ENCODE measurements around the gene MRGPRX3.
"Not testable (repeated sequence)": the region's sequence is repeated elsewhere in the genome, so short reads cannot be mapped to it uniquely, and the experiment has no call there.

The MRGPRX3 gene

DNA sequence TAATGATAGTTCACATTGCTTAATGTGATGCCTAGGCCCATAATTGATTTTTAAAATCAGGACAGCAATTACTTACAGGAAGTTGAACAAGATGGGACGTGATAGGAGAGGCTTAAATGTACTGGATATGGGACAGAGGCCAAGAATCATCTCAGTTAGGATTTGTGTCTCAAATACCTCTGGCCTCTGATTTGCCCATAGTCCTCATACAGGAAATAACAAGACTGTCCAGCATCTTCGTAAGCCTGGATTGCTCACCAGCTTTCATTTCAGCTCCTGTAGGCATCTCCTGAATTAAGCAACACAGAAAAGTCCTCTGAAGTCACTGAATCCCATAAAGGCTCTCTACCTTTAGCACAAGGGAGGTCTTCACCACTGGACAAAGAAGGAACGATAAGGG lies at the start of gene MRGPRX3:
MRGPRX3 (plus strand) TSS at position 231 of the 400 bp plus-strand sequence. CDS start 4,632 bp downstream, outside the sequence.
- no peak for DNase-seq (ENCODE audit: insufficient read length, low spot score)
- no peak for FAIRE-seq

DNA sequence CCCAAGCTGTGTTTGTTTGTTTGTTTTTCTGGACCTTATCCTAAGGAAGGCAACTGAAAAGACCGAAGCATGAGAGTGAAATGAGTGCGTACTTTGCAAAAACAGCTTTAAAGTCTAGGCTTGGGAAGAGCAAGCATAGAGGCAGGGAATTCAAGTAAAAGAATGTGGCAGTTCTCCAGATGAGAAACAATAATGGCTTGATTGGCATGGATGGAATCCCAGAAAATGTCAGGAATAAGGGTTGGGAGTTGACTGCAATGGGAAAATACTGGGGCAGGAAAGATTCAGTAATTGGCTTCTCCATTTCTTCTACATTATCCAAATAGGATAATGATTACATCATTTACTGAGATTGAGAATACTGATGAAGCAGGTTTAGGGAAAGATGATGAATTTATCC lies 44.0 kb upstream of the MRGPRX3 start:
- FAIRE-seq (no peak), DNase-seq (ENCODE audit: insufficient read length, low spot score) (no peak)

- DNase-seq (ENCODE audit: insufficient read length, low spot score) (no peak), FAIRE-seq (no peak)
Measured at GRCh38 chr11:18088966-18089365, 43.4 kb upstream of the MRGPRX3 start.

- FAIRE-seq (no peak), DNase-seq (ENCODE audit: insufficient read length, low spot score) (no peak)
Measured at GRCh38 chr11:18091731-18092130, 40.6 kb upstream of the MRGPRX3 start.

- FAIRE-seq (no peak), DNase-seq (ENCODE audit: insufficient read length, low spot score) (no peak)
Measured at GRCh38 chr11:18093959-18094358, 38.4 kb upstream of the MRGPRX3 start.

GRCh38 chr11:18100926-18101656 lies 31.3 kb upstream of the MRGPRX3 start:
- FAIRE-seq (no peak), DNase-seq (ENCODE audit: insufficient read length, low spot score) (no peak)

- DNase-seq (ENCODE audit: insufficient read length, low spot score) (no peak), FAIRE-seq (no peak)
Measured at GRCh38 chr11:18105086-18105801, 27.1 kb upstream of the MRGPRX3 start.

GRCh38 chr11:18105802-18106574 lies 26.4 kb upstream of the MRGPRX3 start, which contains the start of gene SAAL1:
SAAL1 (minus strand) TSS chr11:18106082; CDS start chr11:18106041, 41 bp downstream.
- FAIRE-seq: peak; percentile 95
- DNase-seq (ENCODE audit: insufficient read length, low spot score): peak; percentile 86

DNA sequence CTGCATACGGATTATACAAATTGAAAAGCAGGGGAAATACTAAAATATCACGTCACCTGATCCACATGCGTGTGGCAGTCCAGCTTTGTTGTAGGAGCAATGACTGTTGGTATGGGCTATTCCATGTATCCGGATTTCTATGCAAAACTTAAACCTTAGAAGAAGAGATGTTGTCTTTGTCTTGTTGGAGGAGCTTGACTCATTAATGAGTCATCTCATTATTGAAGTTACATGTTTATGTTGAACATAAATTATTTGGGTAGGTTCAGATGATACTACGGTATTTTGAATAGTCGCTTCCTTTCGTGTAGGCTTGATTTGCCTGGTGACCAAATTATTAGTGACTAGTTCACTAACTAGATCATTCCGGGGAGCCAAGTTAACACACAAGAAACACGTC lies 25.7 kb upstream of the MRGPRX3 start:
- DNase-seq (ENCODE audit: insufficient read length, low spot score) (no peak), FAIRE-seq (no peak)

GRCh38 chr11:18108254-18108653 lies 24.1 kb upstream of the MRGPRX3 start:
- DNase-seq (ENCODE audit: insufficient read length, low spot score): no peak
- FAIRE-seq: no peak

GRCh38 chr11:18111005-18111404 lies 21.4 kb upstream of the MRGPRX3 start:
- no peak for DNase-seq (ENCODE audit: insufficient read length, low spot score)
- no peak for FAIRE-seq

GRCh38 chr11:18115360-18116127 lies 16.8 kb upstream of the MRGPRX3 start:
- FAIRE-seq (peak; percentile 90), DNase-seq (ENCODE audit: insufficient read length, low spot score) (peak; percentile 71)

GRCh38 chr11:18121331-18121828 lies 11.0 kb upstream of the MRGPRX3 start:
- not testable (repeated sequence) for DNase-seq (ENCODE audit: insufficient read length, low spot score); FAIRE-seq

GRCh38 chr11:18131115-18131514 lies 1.3 kb upstream of the MRGPRX3 start:
- not testable (repeated sequence) for FAIRE-seq; DNase-seq (ENCODE audit: insufficient read length, low spot score)

DNA sequence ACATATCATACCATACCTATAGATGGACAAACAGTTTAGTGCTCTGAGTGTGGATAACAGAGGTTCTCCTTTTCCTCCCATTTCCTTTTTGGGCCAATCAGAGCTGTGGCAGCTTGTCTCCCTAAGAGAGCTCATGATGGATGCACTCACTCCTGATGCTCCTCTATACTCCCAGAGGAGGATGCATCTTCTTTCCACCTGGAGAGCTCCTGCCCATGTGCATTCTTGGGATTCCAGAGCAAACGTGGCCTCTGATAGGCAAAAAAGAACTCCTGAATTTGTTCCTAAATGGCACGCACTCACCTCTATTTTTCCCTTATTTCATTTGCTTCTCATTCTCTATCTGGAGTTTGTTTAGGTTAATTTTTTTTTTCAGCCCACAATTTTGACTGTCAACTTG lies 2.9 kb downstream of the MRGPRX3 start:
- DNase-seq (ENCODE audit: insufficient read length, low spot score) (no peak), FAIRE-seq (no peak)

DNA sequence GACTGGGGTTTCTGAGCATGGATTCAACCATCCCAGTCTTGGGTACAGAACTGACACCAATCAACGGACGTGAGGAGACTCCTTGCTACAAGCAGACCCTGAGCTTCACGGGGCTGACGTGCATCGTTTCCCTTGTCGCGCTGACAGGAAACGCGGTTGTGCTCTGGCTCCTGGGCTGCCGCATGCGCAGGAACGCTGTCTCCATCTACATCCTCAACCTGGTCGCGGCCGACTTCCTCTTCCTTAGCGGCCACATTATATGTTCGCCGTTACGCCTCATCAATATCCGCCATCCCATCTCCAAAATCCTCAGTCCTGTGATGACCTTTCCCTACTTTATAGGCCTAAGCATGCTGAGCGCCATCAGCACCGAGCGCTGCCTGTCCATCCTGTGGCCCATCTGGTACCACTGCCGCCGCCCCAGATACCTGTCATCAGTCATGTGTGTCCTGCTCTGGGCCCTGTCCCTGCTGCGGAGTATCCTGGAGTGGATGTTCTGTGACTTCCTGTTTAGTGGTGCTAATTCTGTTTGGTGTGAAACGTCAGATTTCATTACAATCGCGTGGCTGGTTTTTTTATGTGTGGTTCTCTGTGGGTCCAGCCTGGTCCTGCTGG lies 4.9 kb downstream of the MRGPRX3 start:
- FAIRE-seq (no peak), DNase-seq (ENCODE audit: insufficient read length, low spot score) (no peak)

DNA sequence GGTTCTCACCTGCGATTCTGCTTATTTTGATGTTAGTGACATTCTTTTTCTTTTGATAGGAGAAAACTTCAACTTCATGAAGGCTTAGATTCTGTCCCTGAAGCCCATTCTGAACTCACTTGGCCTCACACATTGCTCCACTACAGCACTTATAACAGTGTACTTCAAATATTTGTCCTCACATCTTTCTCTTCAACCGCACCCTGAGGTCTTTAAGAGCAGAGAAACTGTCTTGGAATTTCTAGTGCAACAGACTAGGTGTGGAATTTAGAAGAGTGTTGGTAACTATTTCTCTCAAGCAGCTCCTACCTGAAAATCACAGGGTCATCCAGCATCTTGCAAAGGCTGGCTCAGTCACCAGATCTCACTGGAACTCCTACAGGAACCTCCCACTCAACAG lies 7.8 kb downstream of the MRGPRX3 start:
- FAIRE-seq (no peak), DNase-seq (ENCODE audit: insufficient read length, low spot score) (no peak)

- FAIRE-seq: no peak
- no peak for DNase-seq (ENCODE audit: insufficient read length, low spot score)
Measured at GRCh38 chr11:18144243-18144642, 11.9 kb downstream of the MRGPRX3 start.

GRCh38 chr11:18145025-18145424 lies 12.7 kb downstream of the MRGPRX3 start:
- FAIRE-seq: no peak
- DNase-seq (ENCODE audit: insufficient read length, low spot score): no peak

- FAIRE-seq (no peak), DNase-seq (ENCODE audit: insufficient read length, low spot score) (no peak)
Measured at GRCh38 chr11:18145837-18146236, 13.5 kb downstream of the MRGPRX3 start.

Data from GM19239 (cell line).